H1 (cell line): Measurements from ENCODE around the gene ALDH1A3. TPM values are rescaled to one million over a fixed set of nuclear protein-coding genes. Genes with fewer than 3 reads are reported as not detected.

ENCODE experiments used
- CTCF ChIA-PET: fragments of 300-600 bp; sonication (Branson Sonifier 250); formaldehyde crosslinking; loops from one replicate; lab custom pipeline; 2021; ENCODE audit not compliant: partially characterized antibody; lab: Charles Lee
- POLR2A ChIA-PET: fragments of 300-600 bp; sonication (Branson Sonifier 250); formaldehyde crosslinking; loops from one replicate; lab custom pipeline; 2021; ENCODE audit warnings: inconsistent platforms; ENCODE audit not compliant: partially characterized antibody; lab: Charles Lee
- DNase-seq, 2 experiments: peaks; one replicate each; pipeline versions ENCODE4 v3.0.0 to v3.0.0-alpha.2; 2010 to 2022; ENCODE audit warnings: low spot score in 2 of 2, low read depth in 1 of 2, mixed read lengths in 1 of 2
- FAIRE-seq: peaks from 2 replicates; lab custom pipeline; 2011; peaks lifted over from hg19 to GRCh38; lab: Jason Lieb, UNC
- H2AFZ ChIP-seq: 2 replicates; pipeline ENCODE4 v1.8.1; 2012; ENCODE audit warnings: low read length, inconsistent platforms
- H2AK5ac ChIP-seq: 2 replicates; pipeline ENCODE4 v1.6.1; 2013; ENCODE audit warnings: low read depth, low read length
- H2BK120ac ChIP-seq: replicated peaks from 2 replicates; pipeline ENCODE3; 2013; ENCODE audit warnings: low read depth, low read length, inconsistent platforms
- H2BK12ac ChIP-seq: 2 replicates; pipeline ENCODE4 v1.6.1; 2013; ENCODE audit warnings: low read depth, low read length
- H2BK15ac ChIP-seq: 2 replicates; pipeline ENCODE4 v1.6.1; 2013; ENCODE audit warnings: low read length
- H2BK20ac ChIP-seq: 2 replicates; pipeline ENCODE4 v1.6.1; 2013; ENCODE audit warnings: low read length
- H2BK5ac ChIP-seq: 2 replicates; pipeline ENCODE4 v1.6.1; 2013; ENCODE audit warnings: low read depth, low read length
- H3K14ac ChIP-seq: 2 replicates; pipeline ENCODE4 v1.6.1; 2013; ENCODE audit warnings: inconsistent platforms; ENCODE audit not compliant: insufficient read length
- H3K18ac ChIP-seq: 2 replicates; pipeline ENCODE4 v1.6.1; 2013; ENCODE audit warnings: low read length; ENCODE audit errors: extremely low read depth
- H3K23ac ChIP-seq: 2 replicates; pipeline ENCODE4 v1.6.1; 2013; ENCODE audit warnings: inconsistent platforms; ENCODE audit not compliant: insufficient read length
- H3K23me2 ChIP-seq: 2 replicates; pipeline ENCODE4 v1.6.1; 2013; ENCODE audit warnings: low read depth, low read length
- H3K27ac ChIP-seq: 2 replicates; pipeline ENCODE4 v1.6.1; 2011; ENCODE audit warnings: low read depth, low read length, inconsistent platforms
- H3K27me3 ChIP-seq, 4 experiments: replicated peaks in 1 of 4; 1 replicate in 1 of 4; 2 replicates in 3 of 4; pipeline versions ENCODE4 v1.6.1 to v1.8.1; 2011 to 2013; ENCODE audit warnings: low read length in 3 of 4, mild to moderate bottlenecking in 3 of 4, inconsistent platforms in 2 of 4, mixed read lengths in 2 of 4, moderate library complexity in 1 of 4; ENCODE audit not compliant: control insufficient read depth in 3 of 4, insufficient read depth in 3 of 4; ENCODE audit errors: extremely low read depth in 1 of 4
- H3K36me3 ChIP-seq, 4 experiments: 2 replicates each; pipeline versions ENCODE4 v1.6.1 to v1.8.1; 2011 to 2013; ENCODE audit warnings: mild to moderate bottlenecking in 4 of 4, low read length in 3 of 4, moderate library complexity in 2 of 4, control low read depth in 1 of 4, inconsistent platforms in 1 of 4; ENCODE audit not compliant: insufficient read depth in 4 of 4, control insufficient read depth in 2 of 4
- H3K4ac ChIP-seq: replicated peaks from 2 replicates; pipeline ENCODE3; 2013; ENCODE audit warnings: low read length, low read depth, mixed read lengths, inconsistent platforms; ENCODE audit not compliant: insufficient read length
- H3K4me1 ChIP-seq, 4 experiments: replicated peaks in 1 of 4; 1 replicate in 1 of 4; 2 replicates in 3 of 4; pipeline versions ENCODE4 v1.6.1 to v1.8.1; 2011 to 2013; ENCODE audit warnings: low read length in 3 of 4, inconsistent platforms in 2 of 4, mixed read lengths in 1 of 4; ENCODE audit not compliant: insufficient read depth in 4 of 4, control insufficient read depth in 3 of 4
- H3K4me2 ChIP-seq, 2 experiments: 2 replicates each; pipeline versions ENCODE4 v1.6.1 to v1.8.1; 2011 to 2013; ENCODE audit warnings: low read depth in 2 of 2, low read length in 2 of 2, control low read depth in 1 of 2, inconsistent platforms in 1 of 2, mild to moderate bottlenecking in 1 of 2; ENCODE audit not compliant: insufficient read depth in 1 of 2
- H3K4me3 ChIP-seq, 4 experiments: fragments of 200-600, 300-600 bp in 1 of 4; sonication (generic), shearing (Covaris generic), sonication (Bioruptor Twin) in 1 of 4; 2 replicates each; pipeline versions ENCODE4 v1.5.1 to v1.8.1; 2011 to 2016; ENCODE audit warnings: low read length in 4 of 4, low read depth in 3 of 4, control low read depth in 2 of 4, inconsistent platforms in 2 of 4, mild to moderate bottlenecking in 2 of 4, mixed read lengths in 1 of 4, moderate library complexity in 1 of 4; ENCODE audit not compliant: insufficient read depth in 2 of 4; ENCODE audit errors: extremely low read depth in 1 of 4
- H3K56ac ChIP-seq: replicated peaks from 2 replicates; pipeline ENCODE3; 2013; ENCODE audit warnings: low read depth, mild to moderate bottlenecking, mixed read lengths, low read length, inconsistent platforms; ENCODE audit not compliant: insufficient read length
- H3K79me1 ChIP-seq: 2 replicates; pipeline ENCODE4 v1.6.1; 2013; ENCODE audit warnings: low read depth, low read length, control low read depth
- H3K79me2 ChIP-seq, 2 experiments: 2 replicates each; pipeline versions ENCODE4 v1.6.1 to v1.8.1; 2012 to 2013; ENCODE audit warnings: low read length in 2 of 2, mild to moderate bottlenecking in 2 of 2, inconsistent platforms in 1 of 2; ENCODE audit not compliant: insufficient read depth in 2 of 2, control insufficient read depth in 1 of 2
- H3K9ac ChIP-seq, 4 experiments: replicated peaks in 1 of 4; 1 replicate in 1 of 4; 2 replicates in 3 of 4; pipeline versions ENCODE4 v1.6.1 to v1.8.1; 2011 to 2013; ENCODE audit warnings: low read depth in 3 of 4, low read length in 3 of 4, control low read depth in 2 of 4, mild to moderate bottlenecking in 2 of 4, moderate library complexity in 2 of 4, inconsistent platforms in 1 of 4; ENCODE audit errors: extremely low read depth in 1 of 4
- H3K9me3 ChIP-seq, 2 experiments: 2 replicates each; pipeline versions ENCODE4 v1.6.1 to v1.8.1; 2012 to 2013; ENCODE audit warnings: mild to moderate bottlenecking in 2 of 2, moderate library complexity in 2 of 2, control low read depth in 1 of 2, inconsistent platforms in 1 of 2, low read depth in 1 of 2, low read length in 1 of 2, mixed read lengths in 1 of 2; ENCODE audit not compliant: insufficient read depth in 2 of 2
- H4K20me1 ChIP-seq, 2 experiments: replicated peaks in 1 of 2; 2 replicates each; pipeline versions ENCODE3 to v1.8.1; 2011 to 2013; ENCODE audit warnings: inconsistent platforms in 2 of 2, low read length in 2 of 2, mild to moderate bottlenecking in 1 of 2; ENCODE audit not compliant: insufficient read depth in 2 of 2, control insufficient read depth in 1 of 2
- H4K5ac ChIP-seq: 2 replicates; pipeline ENCODE4 v1.6.1; 2013; ENCODE audit warnings: low read length, low read depth, mixed read lengths, inconsistent platforms; ENCODE audit not compliant: insufficient read length
- H4K8ac ChIP-seq: 2 replicates; pipeline ENCODE4 v1.8.0; 2013; ENCODE audit warnings: mild to moderate bottlenecking, moderate library complexity, low read length, inconsistent platforms; ENCODE audit not compliant: insufficient read depth; ENCODE audit errors: extremely low read depth
- H4K91ac ChIP-seq: replicated peaks from 2 replicates; pipeline ENCODE3; 2013; ENCODE audit warnings: low read length, mixed read lengths, inconsistent platforms; ENCODE audit not compliant: insufficient read length
- ASH2L ChIP-seq: fragments of 200-600, 300-600 bp; sonication (generic); IDR thresholded peaks from one replicate; pipeline ENCODE4 v1.7.1; 2017; ENCODE audit warnings: low read length
- BACH1 ChIP-seq: IDR thresholded peaks from 2 replicates; pipeline ENCODE4 v1.6.1; 2012; ENCODE audit warnings: low read length, improper control_type of control experiment
- CTCF ChIP-seq, 3 experiments: IDR thresholded peaks; 1 replicate in 2 of 3; 2 replicates in 1 of 3; pipeline versions ENCODE4 v1.5.1 to v1.6.1; 2011; ENCODE audit warnings: low read length in 3 of 3, mild to moderate bottlenecking in 3 of 3, inconsistent platforms in 2 of 3, low read depth in 1 of 3, moderate library complexity in 1 of 3; ENCODE audit not compliant: insufficient read depth in 1 of 3; ENCODE audit errors: control extremely low read depth in 1 of 3
- EGR1 ChIP-seq: IDR thresholded peaks from 2 replicates; pipeline ENCODE4 v1.6.1; 2011; ENCODE audit warnings: low read depth, low read length, borderline replicate concordance
- EZH2 ChIP-seq: fragments of 200-600 bp; sonication (generic); IDR thresholded peaks from 2 replicates; pipeline ENCODE4 v1.7.1; 2012; ENCODE audit warnings: low read depth, mild to moderate bottlenecking, moderate library complexity, low read length, inconsistent platforms; ENCODE audit not compliant: severe bottlenecking
- JUND ChIP-seq: IDR thresholded peaks from 2 replicates; pipeline ENCODE4 v1.6.1; 2011; ENCODE audit warnings: mild to moderate bottlenecking, improper control_type of control experiment, low read length
- POLR2A ChIP-seq, 2 experiments: IDR thresholded peaks; 1 replicate in 1 of 2; 2 replicates in 1 of 2; pipeline ENCODE4 v1.6.1; 2011; ENCODE audit warnings: low read depth in 2 of 2, low read length in 2 of 2, mild to moderate bottlenecking in 2 of 2; ENCODE audit errors: control extremely low read depth in 1 of 2
- RNF2 ChIP-seq: fragments of 200-900, 300-1000 bp; sonication (generic); IDR thresholded peaks from 2 replicates; pipeline ENCODE4 v1.7.1; 2016; ENCODE audit warnings: borderline replicate concordance, low read depth, mild to moderate bottlenecking, antibody characterized with exemption, low read length; ENCODE audit not compliant: poor library complexity, severe bottlenecking; ENCODE audit errors: missing control alignments
- SIN3A ChIP-seq, 2 experiments: IDR thresholded peaks in 1 of 2; conservative IDR thresholded peaks in 1 of 2; 2 replicates each; pipeline ENCODE4 v1.6.1; 2011 to 2012; ENCODE audit warnings: low read length in 2 of 2, improper control_type of control experiment in 1 of 2, low read depth in 1 of 2, mild to moderate bottlenecking in 1 of 2
- TAF1 ChIP-seq: IDR thresholded peaks from 2 replicates; pipeline ENCODE4 v1.6.1; 2011; ENCODE audit warnings: mild to moderate bottlenecking, low read depth, low read length
- USF2 ChIP-seq: IDR thresholded peaks from 2 replicates; pipeline ENCODE4 v1.6.1; 2011; ENCODE audit warnings: low read length, improper control_type of control experiment
- WGBS, 2 experiments: shearing (Covaris generic) in 1 of 2; methylation state at CpG; one replicate each; pipeline versions ENCODE4 v1.1.6 to v1.1.7; 2013 to 2015; ENCODE audit warnings: low lambda C conversion rate in 2 of 2, mixed read lengths in 2 of 2, inconsistent platforms in 1 of 2, low coverage in 1 of 2, missing lambda C conversion rate in 1 of 2; ENCODE audit not compliant: insufficient replicate concordance in 2 of 2, insufficient coverage in 1 of 2, insufficient read length in 1 of 2; ENCODE audit errors: extremely low coverage in 1 of 2, missing lambda C conversion rate in 1 of 2; 5-methylcytosine and 5-hydroxymethylcytosine counted together
- polyA plus RNA-seq, 7 experiments: library from polyadenylated mRNA; depleted of rRNA in 3 of 7; stranded (reverse) in 5 of 7; unstranded in 2 of 7; fragments of >200 nt in 5 of 7; fragments of 200-250 nt in 2 of 7; gene quantifications; 1 replicate in 5 of 7; 2 replicates in 1 of 7; 4 replicates in 1 of 7; pipeline versions ENCODE4 v1.2.1 to v1.2.3, GENCODE V29; 2011 to 2013; ENCODE audit warnings: missing spikeins in 2 of 7, mixed read lengths in 2 of 7
- total RNA-seq: library from RNA; stranded (reverse); fragmentation: NEBNext Ultra II Directional; extraction: Animal tissue kit (Norgen Biotek cat#: 25700); gene quantifications from 2 replicates; pipeline ENCODE4 v1.2.1, GENCODE V29; 2021

The ALDH1A3 gene
- total and polyA plus RNA-seq, 2 of the 8 experiments (the other 6 are each of a cell fraction or from before 2014, with no cell fraction given) = 2.2 to 5.5 TPM

DNA sequence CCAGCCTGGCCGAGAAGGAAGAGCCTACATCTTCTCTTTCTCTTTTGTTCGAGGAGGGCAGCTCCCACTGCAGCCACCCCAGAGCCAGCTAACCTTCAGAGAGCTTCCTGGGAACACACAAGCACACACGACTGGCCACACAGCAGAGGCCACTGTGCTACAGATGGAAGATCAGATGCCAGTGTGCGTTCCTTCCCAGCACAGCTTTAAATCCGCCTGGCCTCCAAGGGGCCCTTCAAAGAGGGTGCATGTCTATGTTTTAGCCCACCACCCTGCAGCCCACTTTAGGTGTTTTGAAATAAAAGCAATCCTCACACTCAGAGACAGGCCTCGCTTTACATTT, 12.4 kb downstream of the ALDH1A3 start:
- DNase-seq = no peak
- Histone ChIP-seq H3K14ac (no peak overlapping the region), H3K18ac (no peak overlapping the region), H3K36me3 (no peaks in the 10 kb centered on the region), H3K79me2 (no peaks in the 10 kb centered on the region), H2AK5ac (no peak overlapping the region), H4K91ac (no peak overlapping the region), H2BK15ac (no peak overlapping the region), H4K8ac (no peak overlapping the region), H3K9me3 (no peaks in the 10 kb centered on the region), H3K23me2 (no peaks in the 10 kb centered on the region), H2BK120ac (no peak overlapping the region), H2BK12ac (no peak overlapping the region), H4K5ac (no peak overlapping the region), H2AFZ (no peak overlapping the region), H3K4ac (no peak overlapping the region), H3K9ac (no peak overlapping the region), H3K27ac (no peak overlapping the region), H3K27me3 (no peaks in the 10 kb centered on the region; a peak in 1 of 7 replicates), H4K20me1 (peaks cover 0 to 1% of the 10 kb centered on the region in 2 experiments), H3K4me1 (peaks cover 0 to 5% (median 1%) of the 10 kb centered on the region in 4 experiments; a peak in 2 of 7 replicates), H2BK5ac (no peak overlapping the region), H3K23ac (no peak overlapping the region), H3K56ac (no peak overlapping the region), H3K79me1 (no peaks in the 10 kb centered on the region), H3K4me3 (no peak overlapping the region), H3K4me2 (no peak overlapping the region), H2BK20ac (no peak overlapping the region)
- no peak for FAIRE-seq
- ChIA-PET POLR2A (no interaction called here), CTCF (interaction anchor here (0.7 to 6.8 kb wide), 10 partner anchors 8 to 124 kb away, joined by 3 to 34 read pairs (median 4); no protein-coding TSS in a partner anchor)
- WGBS, 2 experiments = 87% methylated on average over 5 of the region's 6 CpGs; no CpG with 5 or more reads in 1 of the 2 experiments
- TF ChIP-seq ASH2L (no peak), SIN3A (conservative IDR thresholded peaks at IDR 0.05 in 1 of 2, IDR thresholded peaks at IDR 0.05 in 1 of 2; ENCODE audit: low read depth in 1 of 2, low read length in 2 of 2) (no peak), USF2 (no peak), EZH2 (no peak), BACH1 (no peak), JUND (no peak), CTCF (IDR thresholded peaks at IDR 0.05; ENCODE audit: control extremely low read depth in 1 of 3, insufficient read depth in 1 of 3, low read depth in 1 of 3, low read length in 3 of 3) (no peak), TAF1 (no peak), EGR1 (no peak), POLR2A (IDR thresholded peaks at IDR 0.05; ENCODE audit: control extremely low read depth in 1 of 2, low read depth in 2 of 2, low read length in 2 of 2) (no peak), RNF2 (no peak)
